A673 (cell line): ENCODE data around the gene NFATC1. TPM values are rescaled to one million over a fixed set of nuclear protein-coding genes. Genes with fewer than 3 reads are reported as not detected.

Experiments used
- BruUV-seq: library from RNA; stranded (reverse); fragments of 400-500 nt; replicated peaks from 2 replicates; lab custom pipeline; 2021; lab: Mats Ljungman, UMichigan
- CTCF ChIA-PET: fragments of 300-600 bp; sonication (Branson Sonifier 250); formaldehyde crosslinking; loops from one replicate; lab custom pipeline; 2022; ENCODE audit warnings: antibody characterized with exemption; lab: Charles Lee
- POLR2A ChIA-PET: fragments of 300-600 bp; sonication (Branson Sonifier 250); formaldehyde crosslinking; loops from one replicate; lab custom pipeline; 2022; ENCODE audit warnings: antibody characterized with exemption; ENCODE audit not compliant: low non-redundant PET; lab: Charles Lee
- DNase-seq: peaks from one replicate; pipeline ENCODE4 v3.0.0-alpha.2; 2015; ENCODE audit warnings: low spot score
- H3K27ac ChIP-seq: fragments of 200-600 bp; sonication (generic); 2 replicates; pipeline ENCODE4 v1.5.1; 2016; ENCODE audit warnings: mixed run types, low read depth, mild to moderate bottlenecking, mixed read lengths, antibody characterized with exemption, low read length; ENCODE audit not compliant: poor library complexity, severe bottlenecking
- H3K27me3 ChIP-seq: fragments of 200-600 bp; sonication (generic); replicated peaks from 2 replicates; pipeline ENCODE4 v1.6.1; 2017; ENCODE audit warnings: mixed run types, low read depth, mild to moderate bottlenecking, mixed read lengths, antibody characterized with exemption, low read length; ENCODE audit not compliant: insufficient read depth, poor library complexity
- H3K36me3 ChIP-seq: fragments of 200-600 bp; sonication (generic); 2 replicates; pipeline ENCODE4 v1.6.1; 2016; ENCODE audit warnings: mixed run types, mild to moderate bottlenecking, mixed read lengths, antibody characterized with exemption, low read length; ENCODE audit not compliant: insufficient read depth, poor library complexity, severe bottlenecking
- H3K4me1 ChIP-seq: fragments of 200-600 bp; sonication (generic); 2 replicates; pipeline ENCODE4 v1.6.1; 2017; ENCODE audit warnings: mixed run types, mild to moderate bottlenecking, mixed read lengths, antibody characterized with exemption, low read length; ENCODE audit not compliant: insufficient read depth, poor library complexity, severe bottlenecking
- H3K4me3 ChIP-seq: fragments of 200-600 bp; sonication (generic); 2 replicates; pipeline ENCODE4 v1.5.1; 2016; ENCODE audit warnings: low read depth, mixed run types, mild to moderate bottlenecking, mixed read lengths, low read length; ENCODE audit not compliant: poor library complexity, severe bottlenecking
- H3K9me3 ChIP-seq: fragments of 200-600 bp; sonication (generic); 2 replicates; pipeline ENCODE4 v1.6.1; 2016; ENCODE audit warnings: mixed run types, low read depth, mild to moderate bottlenecking, mixed read lengths, antibody characterized with exemption, low read length; ENCODE audit not compliant: poor library complexity, severe bottlenecking
- CTCF ChIP-seq: fragments of 300-800, 200-600 bp; sonication (generic); conservative IDR thresholded peaks from 2 replicates; pipeline ENCODE4 v1.5.1; 2017; ENCODE audit warnings: low read depth, mild to moderate bottlenecking, antibody characterized with exemption, low read length, moderate library complexity, mixed read lengths
- EZH2 ChIP-seq: fragments of 200-600 bp; sonication (generic); IDR thresholded peaks from 2 replicates; pipeline ENCODE4 v1.6.1; 2017; ENCODE audit warnings: borderline replicate concordance, low read depth, mild to moderate bottlenecking, mixed read lengths, antibody characterized with exemption, low read length; ENCODE audit not compliant: poor library complexity, severe bottlenecking
- intact Hi-C: fragments of 100-400 bp; cut with micrococcal nuclease; formaldehyde crosslinking; loops from one replicate; pipeline ENCODE4 v1.10.0; 2022; ENCODE audit not compliant: unreplicated experiment
- total RNA-seq: library from RNA; stranded (reverse); gene quantifications from 2 replicates; pipeline ENCODE4 v1.2.3, GENCODE V29; 2021

The NFATC1 gene
- total RNA-seq, 1 experiment from 2014 or later, result 10.4 TPM

DNA sequence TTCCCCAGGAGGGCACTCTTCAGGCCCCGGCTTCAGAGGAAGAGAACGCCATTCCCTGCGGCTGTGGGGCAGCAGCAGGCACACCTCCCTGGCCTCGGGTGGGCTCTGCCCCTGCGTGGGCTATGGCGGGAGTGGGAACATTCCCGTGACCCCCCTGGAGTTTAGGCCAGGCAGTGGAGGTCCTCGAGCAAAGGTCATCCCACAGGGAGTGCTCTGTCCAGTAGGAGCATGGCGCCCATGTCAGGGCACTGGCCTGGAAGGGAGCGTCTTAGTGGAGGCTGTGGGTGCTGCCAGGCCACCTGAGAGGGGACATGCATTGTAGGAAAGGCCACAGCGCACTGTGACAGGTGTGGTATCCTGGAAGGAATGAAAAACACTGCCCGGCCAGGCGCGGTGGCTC, 9.2 kb upstream of the NFATC1 start:
- Histone ChIP-seq H3K27me3 (no peaks in the 10 kb centered on the region), H3K9me3 (no peaks in the 10 kb centered on the region), H3K36me3 (no peaks in the 10 kb centered on the region), H3K4me3 (no peak overlapping the region), H3K27ac (no peak overlapping the region), H3K4me1 (no peaks in the 10 kb centered on the region)
- no TSS peak for BruUV-seq
- DNase-seq, result no peak
- ChIA-PET POLR2A (no interaction called here), CTCF (no interaction called here)
- intact Hi-C loops, result no loop called here
- TF ChIP-seq CTCF (no peak), EZH2 (no peak)

GRCh38 chr18:79387214-79387613, 8.5 kb upstream of the NFATC1 start:
- Histone ChIP-seq H3K27me3 (no peaks in the 10 kb centered on the region), H3K27ac (no peak overlapping the region), H3K4me3 (no peak overlapping the region), H3K36me3 (no peaks in the 10 kb centered on the region), H3K4me1 (no peaks in the 10 kb centered on the region), H3K9me3 (no peaks in the 10 kb centered on the region)
- no TSS peak for BruUV-seq
- ChIA-PET CTCF (no interaction called here), POLR2A (no interaction called here)
- intact Hi-C loops, result no loop called here
- no peak for DNase-seq
- TF ChIP-seq EZH2, result no peak
- no peak for TF ChIP-seq CTCF

DNA sequence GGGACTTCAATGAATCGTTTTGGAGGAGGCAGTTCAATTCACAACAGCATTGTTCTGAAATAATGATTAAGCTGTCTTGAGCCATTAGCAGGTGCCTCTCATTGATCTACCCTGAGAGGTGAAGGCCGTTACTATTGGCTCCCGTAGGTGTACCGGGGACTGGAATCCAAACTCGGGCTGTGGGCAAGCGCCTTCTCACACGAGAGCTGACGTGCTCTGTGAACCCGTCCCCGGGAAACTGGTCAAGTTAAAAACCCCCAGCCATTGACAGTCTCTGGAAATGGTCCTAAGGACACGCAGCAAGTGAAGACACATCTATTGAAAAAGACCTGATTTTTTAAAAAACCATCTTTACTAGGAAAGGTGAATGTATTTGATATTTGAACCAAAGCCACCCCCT, 8.1 kb upstream of the NFATC1 start:
- intact Hi-C loops, result no loop called here
- no peak for DNase-seq
- BruUV-seq, result no TSS peak
- Histone ChIP-seq H3K36me3 (no peaks in the 10 kb centered on the region), H3K27ac (no peak overlapping the region), H3K4me1 (no peaks in the 10 kb centered on the region), H3K27me3 (no peaks in the 10 kb centered on the region), H3K4me3 (no peak overlapping the region), H3K9me3 (no peaks in the 10 kb centered on the region)
- ChIA-PET CTCF (no interaction called here), POLR2A (no interaction called here)
- no peak for TF ChIP-seq EZH2
- no peak for TF ChIP-seq CTCF
